G401 (cell line): ENCODE data around the gene LANCL3. TPM values are rescaled to one million over a fixed set of nuclear protein-coding genes. Genes with fewer than 3 reads are reported as not detected.

ENCODE experiments used
- DNase-seq: peaks from one replicate; pipeline ENCODE4 v3.0.0-alpha.2; 2015; ENCODE audit warnings: low spot score
- in situ Hi-C: cut with HindIII; loops from 2 replicates; pipeline ENCODE4 v1.10.0; 2016; ENCODE audit warnings: low sequenced_read_pairs, mixed read lengths
- total RNA-seq: library from RNA; depleted of rRNA; stranded (reverse); fragments of >200 nt; shearing (Covaris generic); gene quantifications from 2 replicates; pipeline ENCODE4 v1.2.3, GENCODE V29; 2014

LANCL3 gene
- total RNA-seq, 1 experiment from 2014 or later: not detected

GRCh38 chrX:37676811-37677210 lies 105.3 kb downstream of the LANCL3 start:
- DNase-seq: no peak
- in situ Hi-C loops: no loop called here

GRCh38 chrX:37677243-37677642 lies 105.8 kb downstream of the LANCL3 start:
- no peak for DNase-seq
- in situ Hi-C loops: no loop called here

- no peak for DNase-seq
- in situ Hi-C loops: no loop called here
Measured at GRCh38 chrX:37677765-37678164, 106.3 kb downstream of the LANCL3 start.

- DNase-seq: no peak
- in situ Hi-C loops: no loop called here
Measured at GRCh38 chrX:37678574-37678973, 107.1 kb downstream of the LANCL3 start.

- DNase-seq: no peak
- in situ Hi-C loops: no loop called here
Measured at GRCh38 chrX:37679230-37679629, 107.8 kb downstream of the LANCL3 start.

GRCh38 chrX:37679888-37680287 lies 108.4 kb downstream of the LANCL3 start:
- in situ Hi-C loops: no loop called here
- no peak for DNase-seq

GRCh38 chrX:37684426-37684825 lies 113.0 kb downstream of the LANCL3 start:
- in situ Hi-C loops: no loop called here
- peak; percentile 70 for DNase-seq

- in situ Hi-C loops: no loop called here
- DNase-seq: peak; percentile 24
Measured at GRCh38 chrX:37684973-37685372, 113.5 kb downstream of the LANCL3 start.

- in situ Hi-C loops: no loop called here
- DNase-seq: peak; percentile 62
Measured at GRCh38 chrX:37685381-37686359, 114.2 kb downstream of the LANCL3 start, which contains the start of gene XK. TSS of gene XK (plus strand) at chrX:37685791. CDS start at chrX:37685962, 171 bp downstream.

- peak; percentile 45 for DNase-seq
- in situ Hi-C loops: no loop called here
Measured at GRCh38 chrX:37686369-37686995, 115.0 kb downstream of the LANCL3 start.

GRCh38 chrX:37686996-37687395 lies 115.5 kb downstream of the LANCL3 start:
- no peak for DNase-seq
- in situ Hi-C loops: no loop called here

GRCh38 chrX:37690119-37690518 lies 118.7 kb downstream of the LANCL3 start:
- no peak for DNase-seq

GRCh38 chrX:37692918-37693317 lies 121.5 kb downstream of the LANCL3 start:
- in situ Hi-C loops: no loop called here
- no peak for DNase-seq

More at GRCh38 chrX:37690119-37690518, 118.7 kb downstream of the LANCL3 start:
- in situ Hi-C loops: no loop called here

- in situ Hi-C loops: no loop called here
- no peak for DNase-seq
Measured at GRCh38 chrX:37697169-37697760, 125.8 kb downstream of the LANCL3 start.

- DNase-seq: no peak
- in situ Hi-C loops: no loop called here
Measured at GRCh38 chrX:37701588-37701987, 130.1 kb downstream of the LANCL3 start.

GRCh38 chrX:37711991-37712390 lies 140.5 kb downstream of the LANCL3 start:
- in situ Hi-C loops: no loop called here
- no peak for DNase-seq

- in situ Hi-C loops: no loop called here
- DNase-seq: no peak
Measured at GRCh38 chrX:37712458-37712857, 141.0 kb downstream of the LANCL3 start.

GRCh38 chrX:37714479-37714878 lies 143.0 kb downstream of the LANCL3 start:
- in situ Hi-C loops: no loop called here
- DNase-seq: no peak

- in situ Hi-C loops: no loop called here
- no peak for DNase-seq
Measured at GRCh38 chrX:37716602-37717001, 145.1 kb downstream of the LANCL3 start.

- in situ Hi-C loops: no loop called here
- DNase-seq: no peak
Measured at GRCh38 chrX:37717708-37718107, 146.2 kb downstream of the LANCL3 start.
